Neural cell (in vitro differentiated cells): ENCODE measurements around the gene RPL35.

Experiments
- CTCF ChIP-seq: fragments of 450-650 bp; IDR thresholded peaks from 2 replicates; pipeline ENCODE4 v1.5.1; 2014; ENCODE audit warnings: antibody characterized with exemption, mild to moderate bottlenecking, moderate library complexity; ENCODE audit not compliant: poor library complexity, severe bottlenecking
- EP300 ChIP-seq: fragments of 450-650 bp; conservative IDR thresholded peaks from 2 replicates; pipeline ENCODE4 v1.6.1; 2014; ENCODE audit warnings: antibody characterized with exemption, mild to moderate bottlenecking, moderate library complexity; ENCODE audit not compliant: poor library complexity, severe bottlenecking
- EZH2 ChIP-seq: fragments of 200-600, 300-800 bp; shearing (Covaris generic), sonication (generic); IDR thresholded peaks from 2 replicates; pipeline ENCODE4 v1.6.1; 2014; ENCODE audit warnings: antibody characterized with exemption, low read length, borderline replicate concordance, mild to moderate bottlenecking; ENCODE audit not compliant: insufficient read depth, poor library complexity, severe bottlenecking
- SMC3 ChIP-seq: fragments of 450-650 bp; conservative IDR thresholded peaks from 2 replicates; pipeline ENCODE4 v1.6.1; 2014; ENCODE audit warnings: antibody characterized with exemption, mild to moderate bottlenecking, moderate library complexity; ENCODE audit not compliant: poor library complexity
- TAF1 ChIP-seq: IDR thresholded peaks from 2 replicates; pipeline ENCODE4 v1.6.1; 2012; ENCODE audit warnings: low read depth

GRCh38 chr9:124812441-124812876 is 49.3 kb downstream of the RPL35 start:
- TF ChIP-seq CTCF: no peak
- no peak for TF ChIP-seq EZH2
- no peak for TF ChIP-seq EP300
- no peak for TF ChIP-seq SMC3
- no peak for TF ChIP-seq TAF1
